Peyer's patch (tissue), 4 donors: ENCODE results near the gene RBBP9.
"Not testable (repeated sequence)": the region's sequence is repeated elsewhere in the genome, so short reads cannot be mapped to it uniquely, and the experiment has no call there.

ENCODE experiments used
- POLR2A ChIP-seq, 2 donors: fragments of 450-650 bp; IDR thresholded peaks; one replicate each; pipeline ENCODE4 v1.5.1; 2017; ENCODE audit warnings: antibody characterized with exemption in 2 of 2, mild to moderate bottlenecking in 2 of 2, moderate library complexity in 2 of 2
- TF ChIP-seq, protein P1 (sequence below), 6 experiments: fragments of 450-650 bp in 4 of 6; fragments of 200-600 bp in 2 of 6; sonication (generic) in 1 of 6; IDR thresholded peaks; one replicate each; pipeline ENCODE4 v1.5.1; 2017 to 2019; ENCODE audit warnings: antibody characterized with exemption in 6 of 6, mild to moderate bottlenecking in 3 of 6, moderate library complexity in 1 of 6

DNA sequence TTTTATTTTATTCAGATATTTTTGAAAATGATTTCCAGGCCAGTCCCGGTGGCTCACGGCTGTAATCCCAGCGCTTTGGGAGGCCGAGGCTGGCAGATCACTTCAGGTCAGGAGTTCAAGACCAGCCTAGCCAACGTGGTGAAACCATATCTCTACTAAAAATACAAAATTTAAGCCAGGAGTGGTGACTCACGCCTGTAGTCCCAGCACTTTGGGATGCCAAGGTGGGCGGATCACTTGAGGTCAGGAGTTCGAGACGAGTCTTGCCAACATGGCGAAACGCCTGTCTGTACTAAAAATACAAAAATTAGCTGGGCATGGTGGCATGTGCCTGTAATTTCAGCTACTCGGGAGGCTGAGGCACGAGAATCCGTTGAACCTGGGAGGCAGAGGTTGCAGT lies 29.7 kb upstream of the RBBP9 start:
- TF ChIP-seq, protein P1, sequence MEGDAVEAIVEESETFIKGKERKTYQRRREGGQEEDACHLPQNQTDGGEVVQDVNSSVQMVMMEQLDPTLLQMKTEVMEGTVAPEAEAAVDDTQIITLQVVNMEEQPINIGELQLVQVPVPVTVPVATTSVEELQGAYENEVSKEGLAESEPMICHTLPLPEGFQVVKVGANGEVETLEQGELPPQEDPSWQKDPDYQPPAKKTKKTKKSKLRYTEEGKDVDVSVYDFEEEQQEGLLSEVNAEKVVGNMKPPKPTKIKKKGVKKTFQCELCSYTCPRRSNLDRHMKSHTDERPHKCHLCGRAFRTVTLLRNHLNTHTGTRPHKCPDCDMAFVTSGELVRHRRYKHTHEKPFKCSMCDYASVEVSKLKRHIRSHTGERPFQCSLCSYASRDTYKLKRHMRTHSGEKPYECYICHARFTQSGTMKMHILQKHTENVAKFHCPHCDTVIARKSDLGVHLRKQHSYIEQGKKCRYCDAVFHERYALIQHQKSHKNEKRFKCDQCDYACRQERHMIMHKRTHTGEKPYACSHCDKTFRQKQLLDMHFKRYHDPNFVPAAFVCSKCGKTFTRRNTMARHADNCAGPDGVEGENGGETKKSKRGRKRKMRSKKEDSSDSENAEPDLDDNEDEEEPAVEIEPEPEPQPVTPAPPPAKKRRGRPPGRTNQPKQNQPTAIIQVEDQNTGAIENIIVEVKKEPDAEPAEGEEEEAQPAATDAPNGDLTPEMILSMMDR (IDR thresholded peaks at IDR 0.05), result not testable (repeated sequence)
- not testable (repeated sequence) for TF ChIP-seq POLR2A (IDR thresholded peaks at IDR 0.05)
